GM18861 (cell line): ENCODE measurements around the gene ZNF205.

ENCODE experiments used
- ATAC-seq: cut with Tn5 transposase; IDR thresholded peaks from one replicate; pipeline ENCODE4 v1.9.1; 2021; ENCODE audit not compliant: unreplicated experiment

The ZNF205 gene

DNA sequence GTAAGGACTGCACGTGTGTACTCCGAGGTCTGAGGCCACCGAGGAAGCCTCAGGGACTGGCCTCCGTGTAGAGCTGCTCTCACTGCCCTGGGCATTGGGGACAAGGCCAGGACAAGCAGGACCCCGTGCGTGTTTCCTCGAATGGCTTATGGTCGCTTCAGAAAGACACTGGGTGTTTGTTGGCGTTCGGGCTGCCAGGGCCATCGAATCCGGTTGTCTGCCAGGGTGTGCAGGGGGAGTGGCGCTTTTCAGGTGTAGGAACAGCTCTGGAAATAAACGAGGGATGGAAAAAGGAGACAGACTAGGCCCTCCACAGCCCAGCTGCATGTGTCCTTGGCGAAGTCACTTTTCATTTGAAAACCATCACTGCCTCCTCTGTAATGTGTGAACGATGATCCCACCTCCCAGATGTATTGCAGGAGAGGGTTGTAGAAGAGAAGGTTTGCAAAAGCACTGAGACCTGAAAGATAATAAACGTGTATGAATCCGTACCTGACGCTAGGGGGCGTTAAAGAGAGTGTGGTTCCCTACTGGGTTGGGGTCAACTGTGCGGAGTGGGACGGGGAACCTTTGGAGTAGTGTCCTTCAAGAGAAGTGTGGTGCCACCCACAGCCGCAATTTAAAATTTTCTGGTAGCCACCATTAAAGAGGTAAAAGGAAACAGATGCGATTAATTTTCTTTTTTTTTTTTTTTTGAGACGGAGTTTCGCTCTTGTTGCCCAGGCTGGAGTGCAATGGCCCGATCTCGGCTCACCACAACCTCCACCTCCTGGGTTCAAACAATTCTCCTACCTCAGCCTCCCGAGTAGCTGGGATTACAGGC is 11.2 kb upstream of the ZNF205 start:
- ATAC-seq: no peak

DNA sequence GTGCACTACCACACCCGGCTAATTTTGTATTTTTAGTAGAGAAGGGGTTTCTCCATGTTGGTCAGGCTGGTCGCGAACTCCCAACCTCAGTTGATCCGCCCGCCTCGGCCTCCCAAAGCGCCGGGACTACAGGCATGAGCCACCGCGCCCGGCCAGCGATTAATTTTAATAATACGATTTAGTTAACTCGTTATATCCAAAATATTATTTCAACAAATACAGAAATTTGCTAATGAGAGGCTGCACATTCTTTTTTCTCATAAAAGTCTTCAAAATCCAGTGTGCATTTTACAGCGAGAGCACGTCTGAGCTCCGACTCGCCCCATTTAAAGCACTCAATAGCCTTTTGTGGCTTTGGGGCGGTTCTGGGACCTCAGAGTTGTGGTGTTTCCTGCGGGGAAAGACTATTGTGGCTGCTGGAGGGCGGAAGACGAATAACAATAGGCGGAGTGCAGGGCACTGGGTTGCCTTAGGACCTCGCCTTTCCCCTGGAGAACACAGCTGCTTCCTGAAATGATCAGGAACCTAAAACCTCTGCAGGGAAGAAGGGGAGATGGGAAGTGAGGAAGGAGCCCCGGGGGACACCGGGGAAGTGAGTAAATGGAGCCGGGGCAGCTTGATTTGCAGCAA is 10.4 kb upstream of the ZNF205 start:
- ATAC-seq: no peak

- ATAC-seq: peak; percentile 76
These were observed 6.0 kb upstream of the ZNF205 start for GRCh38 chr16:3106205-3106928.

DNA sequence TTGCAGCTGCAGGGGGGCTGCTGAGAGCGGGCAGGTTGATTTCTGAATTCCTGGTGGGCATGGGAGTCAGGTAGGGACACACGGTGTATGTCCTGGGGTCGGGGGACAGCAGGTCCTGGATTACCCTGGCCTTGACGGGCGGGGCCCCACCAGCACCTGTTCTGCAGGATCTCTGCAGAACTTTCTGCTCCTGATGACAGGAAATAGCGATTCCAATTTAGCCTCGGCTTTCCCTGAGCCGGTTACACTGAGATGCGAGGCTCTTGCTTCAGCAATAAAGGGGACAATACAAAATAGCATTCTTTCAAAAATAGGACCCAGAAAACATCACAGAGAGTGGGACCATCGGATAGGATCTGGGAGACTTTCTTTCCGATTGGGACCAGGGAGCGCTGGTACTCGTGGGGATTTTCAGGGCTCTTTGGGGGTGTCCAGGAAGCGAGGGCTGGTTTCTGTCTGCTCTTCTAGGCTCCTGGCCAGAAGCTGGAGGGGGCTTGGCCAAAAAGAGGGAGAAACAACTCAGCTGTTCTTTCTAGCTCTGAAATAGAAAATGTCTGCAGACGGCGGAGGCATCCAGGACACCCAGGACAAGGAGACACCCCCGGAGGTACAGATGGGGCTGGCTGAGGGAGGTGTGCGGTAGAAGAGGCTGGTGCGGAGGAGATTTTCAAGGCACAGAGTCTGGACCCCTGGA is 642 bp downstream of the ZNF205 start:
- no peak for ATAC-seq

DNA sequence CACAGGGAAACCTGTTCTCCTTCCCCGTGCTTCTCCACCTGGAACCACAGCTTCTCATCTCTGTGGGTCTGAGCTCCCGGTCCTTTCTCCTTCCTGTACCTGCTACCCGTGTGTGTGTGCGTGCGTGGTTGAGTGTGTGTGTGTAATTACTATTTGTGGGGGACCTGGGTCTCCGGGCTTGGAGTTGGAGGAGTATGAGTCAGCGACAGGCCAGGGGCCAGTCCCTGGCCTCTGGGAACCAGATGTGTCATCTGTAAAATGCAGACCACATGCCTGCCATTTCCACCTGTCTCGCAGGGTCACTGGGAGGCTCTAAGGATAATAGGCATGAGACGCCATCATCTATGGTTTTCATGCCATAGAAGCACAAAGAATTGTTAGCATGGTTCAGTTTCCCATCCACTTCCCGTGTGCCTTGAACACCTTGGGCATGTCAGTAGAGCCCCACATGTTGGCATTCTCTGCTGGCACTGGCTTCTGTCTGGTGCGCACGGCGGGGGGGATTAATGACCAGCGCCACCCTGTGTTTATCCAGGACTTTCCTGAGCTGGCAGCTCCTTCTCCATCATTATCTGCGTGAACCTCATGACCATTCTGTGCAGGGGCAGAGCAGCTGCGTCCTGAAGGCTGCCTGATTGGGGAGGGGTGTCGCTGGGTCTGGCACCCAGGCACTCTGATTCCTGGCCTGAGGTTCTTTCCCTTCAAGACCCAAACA is 1.5 kb downstream of the ZNF205 start:
- ATAC-seq: no peak

- ATAC-seq: no peak
These were observed 2.6 kb downstream of the ZNF205 start for GRCh38 chr16:3115003-3115402.

DNA sequence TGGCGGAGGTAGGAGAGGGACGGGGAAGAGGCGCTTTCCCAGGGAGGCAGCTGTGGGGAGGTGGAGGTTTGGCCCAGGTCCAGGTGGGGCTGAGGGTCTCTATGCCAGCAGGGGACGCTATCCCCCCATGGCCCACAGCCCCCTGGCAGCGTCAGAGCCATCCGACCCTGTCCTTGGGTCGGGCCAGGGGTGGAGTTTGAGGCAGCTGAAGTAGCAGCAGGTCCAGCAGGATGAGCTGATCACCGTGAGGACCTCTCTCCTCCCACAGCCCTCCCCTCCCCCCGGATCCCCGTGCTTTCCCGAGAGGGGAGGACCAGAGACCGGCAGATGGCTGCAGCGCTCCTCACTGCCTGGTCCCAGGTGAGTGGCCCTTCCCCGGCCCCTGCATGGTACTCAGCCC is 3.2 kb downstream of the ZNF205 start:
- ATAC-seq: no peak

GRCh38 chr16:3118204-3118790 is 5.9 kb downstream of the ZNF205 start:
- no peak for ATAC-seq

- ATAC-seq: no peak
These were observed 6.5 kb downstream of the ZNF205 start for GRCh38 chr16:3118846-3119245.

- no peak for ATAC-seq
These were observed 6.9 kb downstream of the ZNF205 start for GRCh38 chr16:3119286-3119685.

GRCh38 chr16:3119701-3120408 is 7.5 kb downstream of the ZNF205 start:
- no peak for ATAC-seq

GRCh38 chr16:3120435-3120834 is 8.0 kb downstream of the ZNF205 start:
- ATAC-seq: no peak

DNA sequence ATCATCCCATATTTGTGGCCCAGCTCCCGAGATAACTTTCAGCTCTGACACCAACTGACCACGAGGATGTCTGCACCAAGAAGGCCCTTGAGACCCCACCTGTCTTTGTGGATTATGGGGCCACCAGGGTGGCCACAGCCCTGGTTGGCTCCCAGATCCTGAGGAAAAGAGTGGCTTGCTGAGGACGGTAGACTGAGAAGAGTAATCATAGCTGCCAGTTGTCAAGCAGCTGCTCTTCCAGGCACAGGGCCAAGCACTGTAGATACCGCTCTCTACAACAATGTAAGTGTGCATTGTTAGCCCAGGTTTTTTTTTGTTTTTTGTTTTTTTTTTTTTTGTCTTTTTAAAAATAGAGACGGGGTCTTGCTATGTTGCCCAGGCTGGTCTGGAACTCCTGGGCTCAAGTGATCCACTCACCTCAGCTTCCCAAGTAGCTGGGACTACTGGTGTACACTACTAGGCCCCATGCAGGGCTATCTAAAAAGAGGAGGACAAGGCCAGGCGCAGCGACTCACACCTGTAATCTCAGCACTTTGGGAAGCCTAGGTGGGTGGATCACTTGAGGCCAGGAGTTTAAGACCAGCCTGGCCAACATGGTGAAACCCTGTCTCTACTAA is 9.6 kb downstream of the ZNF205 start:
- no peak for ATAC-seq

- no peak for ATAC-seq
These were observed 10.7 kb downstream of the ZNF205 start for GRCh38 chr16:3122926-3123570.

DNA sequence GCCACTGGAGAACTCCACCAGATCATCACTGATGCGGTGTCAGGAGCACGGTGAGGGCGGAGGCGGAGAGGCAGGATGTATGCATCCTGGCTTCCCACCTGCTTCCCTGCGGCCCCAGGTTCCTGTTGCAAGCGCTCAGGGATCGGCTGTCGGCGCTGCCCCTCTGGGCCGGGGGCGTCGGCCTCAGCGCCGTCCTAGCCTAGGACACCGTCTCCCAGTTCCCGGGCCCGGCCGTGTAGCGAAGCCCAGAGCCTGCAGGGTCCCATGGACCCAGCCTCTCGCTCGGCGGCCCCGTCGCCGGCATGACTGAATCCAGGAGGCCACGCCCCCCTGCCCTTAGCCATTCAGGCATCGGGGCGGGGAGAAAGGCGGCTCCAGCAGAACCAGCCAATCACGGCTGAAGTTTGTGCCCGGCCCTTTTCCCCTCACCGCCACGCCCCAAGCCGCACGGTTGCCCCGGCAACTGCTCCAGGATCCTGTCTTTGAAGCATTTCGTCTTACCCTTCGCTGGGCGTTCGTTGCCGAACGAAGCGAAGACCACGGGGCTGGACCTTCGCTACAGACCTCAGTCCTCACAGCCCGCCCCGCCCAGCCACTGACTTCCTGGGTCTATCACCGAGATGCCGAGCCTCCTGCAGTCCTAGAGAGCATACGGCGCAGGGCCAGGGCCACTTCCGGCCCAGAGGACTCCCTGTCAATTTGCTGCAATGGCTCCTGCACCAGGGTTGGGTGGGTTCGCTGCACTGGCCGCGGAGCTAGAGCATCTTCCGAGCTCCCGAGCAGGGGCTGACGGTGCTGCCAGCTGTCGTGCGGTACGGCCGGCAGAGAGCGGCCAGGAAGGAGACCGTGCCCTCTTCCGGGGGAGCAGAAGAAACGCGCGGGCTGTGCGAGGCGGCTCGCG is 11.8 kb downstream of the ZNF205 start:
- ATAC-seq: peak; percentile 73

DNA sequence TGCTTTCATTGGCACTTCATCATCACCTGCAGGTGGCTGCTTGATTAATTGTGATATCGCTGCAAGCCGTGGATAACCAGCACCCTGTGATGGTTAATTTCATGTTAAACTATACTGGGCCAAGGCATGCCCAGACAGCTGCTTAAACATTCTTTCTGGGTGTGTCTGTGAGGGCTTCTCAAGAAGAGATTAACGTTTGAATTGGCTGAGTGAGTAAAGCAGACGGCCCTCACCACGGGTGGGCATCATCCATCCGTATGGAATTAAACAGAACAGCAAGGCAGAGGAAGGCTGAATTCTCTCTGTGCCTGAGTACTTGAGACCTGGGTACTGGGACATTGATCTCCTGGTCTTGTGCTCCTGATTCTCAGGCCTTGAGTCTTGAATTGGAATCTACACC is 15.4 kb downstream of the ZNF205 start:
- ATAC-seq: no peak
